HepG2 (cell line): ENCODE data around the gene DPP3. TPM values are rescaled to one million over a fixed set of nuclear protein-coding genes. Genes with fewer than 3 reads are reported as not detected.

ENCODE experiments used
- GPN1 ChIP-seq: sonication (generic); formaldehyde crosslinking; IDR thresholded peaks from 2 replicates; pipeline ENCODE4 v1.5.1; 2020; ENCODE audit warnings: missing genetic modification reagents, borderline replicate concordance
- KMT2B ChIP-seq: IDR thresholded peaks from 2 replicates; pipeline ENCODE4 v1.6.1; 2016; ENCODE audit warnings: missing genetic modification reagents, missing compliant biosample characterization
- MATR3 ChIP-seq: sonication (generic); formaldehyde crosslinking; IDR thresholded peaks from 2 replicates; pipeline ENCODE4 v1.4.0; 2020; ENCODE audit warnings: missing genetic modification reagents
- MLLT10 ChIP-seq: sonication (generic); formaldehyde crosslinking; IDR thresholded peaks from 2 replicates; pipeline ENCODE4 v1.4.0; 2020; ENCODE audit warnings: missing genetic modification reagents
- MYC ChIP-seq: sonication (generic); formaldehyde crosslinking; IDR thresholded peaks from 2 replicates; pipeline ENCODE4 v1.9.0; 2021; ENCODE audit warnings: missing genetic modification reagents, borderline replicate concordance
- POLR2AphosphoS5 ChIP-seq: IDR thresholded peaks from 2 replicates; pipeline ENCODE4 v1.6.1; 2012; ENCODE audit warnings: low read depth, low read length
- PPARG ChIP-seq: conservative IDR thresholded peaks from 2 replicates; pipeline ENCODE4 v1.6.1; 2016; ENCODE audit warnings: missing biosample characterization, missing genetic modification reagents
- SALL1 ChIP-seq: sonication (generic); formaldehyde crosslinking; IDR thresholded peaks from 2 replicates; pipeline ENCODE4 v1.8.0; 2022; ENCODE audit warnings: mild to moderate bottlenecking, missing genetic modification reagents
- SALL2 ChIP-seq: sonication (generic); formaldehyde crosslinking; IDR thresholded peaks from 2 replicates; pipeline ENCODE4 v1.8.1; 2023; ENCODE audit warnings: mild to moderate bottlenecking, missing genetic modification reagents, inconsistent platforms
- SATB2 ChIP-seq: sonication (generic); formaldehyde crosslinking; IDR thresholded peaks from 2 replicates; pipeline ENCODE4 v1.5.0; 2020; ENCODE audit warnings: missing genetic modification reagents
- SNAPC4 ChIP-seq: sonication (generic); formaldehyde crosslinking; IDR thresholded peaks from 2 replicates; pipeline ENCODE4 v1.4.0; 2020; ENCODE audit warnings: mild to moderate bottlenecking, missing genetic modification reagents
- SOX13 ChIP-seq, 3 experiments: fragments of 450-650 bp in 1 of 3; sonication (generic) in 1 of 3; formaldehyde crosslinking in 1 of 3; IDR thresholded peaks in 2 of 3; conservative IDR thresholded peaks in 1 of 3; 2 replicates each; pipeline versions ENCODE4 v1.5.0 to v1.6.1; 2016 to 2020; ENCODE audit warnings: antibody characterized with exemption in 1 of 3, mild to moderate bottlenecking in 1 of 3, missing compliant biosample characterization in 1 of 3, missing genetic modification reagents in 1 of 3, moderate library complexity in 1 of 3
- THAP8 ChIP-seq: sonication (generic); formaldehyde crosslinking; IDR thresholded peaks from 2 replicates; pipeline ENCODE4 v1.5.1; 2020; ENCODE audit warnings: missing genetic modification reagents, mild to moderate bottlenecking, borderline replicate concordance
- XBP1 ChIP-seq: sonication (generic); formaldehyde crosslinking; IDR thresholded peaks from 2 replicates; pipeline ENCODE4 v1.5.0; 2020; ENCODE audit warnings: missing genetic modification reagents
- ZFAT ChIP-seq: sonication (generic); formaldehyde crosslinking; conservative IDR thresholded peaks from 2 replicates; pipeline ENCODE4 v1.8.1; 2023; ENCODE audit warnings: missing genetic modification reagents, inconsistent platforms
- ZNF496 ChIP-seq: sonication (generic); formaldehyde crosslinking; IDR thresholded peaks from 2 replicates; pipeline ENCODE4 v1.8.1; 2023; ENCODE audit warnings: mild to moderate bottlenecking, moderate library complexity, missing genetic modification reagents; ENCODE audit not compliant: insufficient replicate concordance
- ZNF574 ChIP-seq: sonication (generic); formaldehyde crosslinking; IDR thresholded peaks from 2 replicates; pipeline ENCODE4 v1.4.0; 2020; ENCODE audit warnings: missing genetic modification reagents
- ZNF576 ChIP-seq: sonication (generic); formaldehyde crosslinking; IDR thresholded peaks from 2 replicates; pipeline ENCODE4 v1.4.0; 2020; ENCODE audit warnings: mild to moderate bottlenecking, missing genetic modification reagents
- ZNF619 ChIP-seq: sonication (generic); formaldehyde crosslinking; IDR thresholded peaks from 2 replicates; pipeline ENCODE4 v1.4.0; 2020; ENCODE audit warnings: mild to moderate bottlenecking, missing genetic modification reagents
- ZNF839 ChIP-seq: sonication (generic); formaldehyde crosslinking; IDR thresholded peaks from 2 replicates; pipeline ENCODE4 v1.4.0; 2020; ENCODE audit warnings: missing genetic modification reagents, mild to moderate bottlenecking, borderline replicate concordance
- polyA plus RNA-seq, 8 experiments: library from polyadenylated mRNA; depleted of rRNA in 3 of 8; stranded (reverse) in 7 of 8; unstranded in 1 of 8; fragments of >200 nt; fragmentation: Illumina TruSeq in 4 of 8; extraction: Trizol in 4 of 8; gene quantifications; 2 replicates each; pipeline versions ENCODE4 v1.2.1 to v1.2.3, GENCODE V29; 2011 to 2016; ENCODE audit warnings: low read depth in 4 of 8, missing spikeins in 1 of 8, mixed read lengths in 1 of 8; ENCODE audit not compliant: insufficient read depth in 1 of 8
- total RNA-seq, 5 experiments: library from RNA; depleted of rRNA; stranded (reverse); fragments of >200 nt; fragmentation: Illumina TruSeq; extraction: Trizol; gene quantifications; 2 replicates each; pipeline ENCODE4 v1.2.3, GENCODE V29; 2016; ENCODE audit warnings: low read depth in 1 of 5

Gene DPP3
- total and polyA plus RNA-seq, 2 of the 13 experiments (the other 11 are each of a cell fraction or from before 2014, with no cell fraction given) = 38.4 to 59.8 TPM

GRCh38 chr11:66438504-66439466 lies 41.4 kb upstream of the DPP3 start, which contains the start of gene MRPL11 (continued):
- TF ChIP-seq SNAPC4 (CRISPR knock-in tag) (no peak), ZNF619 (CRISPR knock-in tag) (peak; percentile 59), MATR3 (no peak), SOX13 (IDR thresholded peaks at IDR 0.05) (no peak), SOX13 (CRISPR knock-in tag; conservative IDR thresholded peaks at IDR 0.05 in 1 of 2, IDR thresholded peaks at IDR 0.05 in 1 of 2) (peak in 1 of 2 experiments; percentile 10; a peak in 1 of 4 replicates), ZFAT (CRISPR knock-in tag) (no peak), PPARG (CRISPR knock-in tag) (no peak), ZNF496 (CRISPR knock-in tag) (no peak), GPN1 (CRISPR knock-in tag) (no peak), ZNF574 (CRISPR knock-in tag) (peak; percentile 66; the same call in 1 of the 2 replicates), SATB2 (CRISPR knock-in tag) (no peak), KMT2B (peak; percentile 45; the same call in 1 of the 2 replicates), SALL1 (CRISPR knock-in tag) (peak; percentile 63; the same call in 1 of the 2 replicates), SALL2 (no peak), ZNF839 (CRISPR knock-in tag) (no peak; the same call in 1 of the 2 replicates), MYC (CRISPR knock-in tag) (peak; percentile 73; the same call in 1 of the 2 replicates), POLR2AphosphoS5 (peak; percentile 61), XBP1 (no peak), ZNF576 (CRISPR knock-in tag) (peak; percentile 62; the same call in 1 of the 2 replicates), THAP8 (CRISPR knock-in tag) (no peak), MLLT10 (CRISPR knock-in tag) (no peak)
